Measurements from ENCODE around the gene CACFD1.
A peak's percentile ranks its signal among the peaks of the same experiment; 100 is the strongest.

The CACFD1 gene

GRCh38 chr9:133467101-133467500 is 7.3 kb downstream of the CACFD1 start:
- DNase-seq = no peak

GRCh38 chr9:133468374-133468773 is 8.6 kb downstream of the CACFD1 start:
- DNase-seq = no peak

DNA sequence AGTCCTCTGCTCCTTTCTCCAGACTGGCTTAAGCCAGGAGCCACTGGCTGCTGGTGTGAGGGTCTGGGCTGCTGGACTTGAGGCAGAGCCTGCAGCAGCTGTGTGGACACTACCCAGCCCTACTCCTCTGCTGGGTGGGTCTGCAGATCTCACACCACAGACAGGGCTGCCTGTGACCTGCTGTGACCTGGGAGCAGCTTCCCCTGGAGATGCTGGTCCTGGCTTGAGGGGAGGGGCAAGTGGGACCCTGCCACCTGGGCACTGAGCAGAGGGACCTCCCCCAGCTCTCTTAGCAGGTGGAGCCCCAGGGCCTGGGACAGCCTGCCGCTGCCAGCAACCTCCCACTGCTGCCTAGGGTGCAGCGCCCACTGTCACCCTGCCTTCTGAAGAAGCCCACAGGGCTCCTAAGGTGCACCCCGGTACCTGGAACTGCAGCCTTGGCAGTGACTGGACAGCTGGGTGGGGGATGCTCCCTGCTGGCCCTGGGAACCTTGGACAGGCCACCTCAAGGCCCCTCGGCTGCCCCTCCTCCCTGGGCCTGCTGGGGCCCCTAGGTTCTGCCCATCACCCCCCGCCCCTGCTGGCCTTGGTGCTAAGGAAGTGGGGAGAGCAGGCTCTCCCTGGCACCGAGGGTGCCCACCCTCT is 9.1 kb downstream of the CACFD1 start:
- no peak for DNase-seq

DNA sequence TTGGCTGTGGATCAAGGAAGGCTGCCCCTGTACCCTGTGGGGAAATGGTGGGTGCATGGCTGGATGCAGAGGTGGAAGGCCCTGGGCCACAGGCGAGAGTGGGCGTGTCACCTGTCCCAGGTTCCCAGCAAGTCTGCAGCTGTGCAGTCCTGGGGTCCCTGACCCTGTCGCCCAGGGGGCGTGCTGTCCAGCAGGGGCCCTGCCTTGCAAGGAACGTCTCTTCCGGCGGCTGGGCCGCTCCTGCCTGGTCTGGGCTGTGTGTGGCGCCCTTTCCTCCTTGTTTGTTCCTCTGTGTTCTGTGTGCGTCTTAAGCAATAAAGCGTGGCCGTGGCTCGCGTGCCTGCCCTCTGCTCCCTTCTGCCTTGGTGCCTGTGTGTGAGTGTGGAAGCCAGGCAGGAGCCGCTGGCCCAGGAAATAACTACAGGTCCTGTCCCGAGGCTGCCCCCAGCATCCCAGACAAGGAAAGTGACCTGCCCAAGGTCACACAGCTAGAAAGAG is 10.7 kb downstream of the CACFD1 start:
- no peak for DNase-seq

DNA sequence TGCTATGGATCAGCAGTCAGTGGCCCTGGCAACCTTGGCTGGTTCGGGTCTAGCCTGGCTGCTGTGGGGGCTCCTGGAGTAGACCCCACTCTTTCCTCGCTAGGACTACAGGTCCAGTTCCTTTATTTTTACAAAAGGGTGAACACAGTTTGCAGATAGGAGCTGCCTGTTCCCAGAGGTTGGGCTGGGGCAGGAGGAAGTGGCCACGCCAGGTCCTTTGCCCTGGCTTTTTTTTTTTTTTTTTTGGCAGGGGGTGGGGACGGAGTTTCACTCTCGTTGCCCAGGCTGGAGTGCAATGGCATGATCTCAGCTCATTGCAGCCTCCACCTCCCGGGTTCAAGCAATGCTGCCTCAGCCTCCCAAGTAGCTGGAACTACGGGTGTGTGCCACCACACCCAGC is 11.2 kb downstream of the CACFD1 start:
- no peak for DNase-seq

DNA sequence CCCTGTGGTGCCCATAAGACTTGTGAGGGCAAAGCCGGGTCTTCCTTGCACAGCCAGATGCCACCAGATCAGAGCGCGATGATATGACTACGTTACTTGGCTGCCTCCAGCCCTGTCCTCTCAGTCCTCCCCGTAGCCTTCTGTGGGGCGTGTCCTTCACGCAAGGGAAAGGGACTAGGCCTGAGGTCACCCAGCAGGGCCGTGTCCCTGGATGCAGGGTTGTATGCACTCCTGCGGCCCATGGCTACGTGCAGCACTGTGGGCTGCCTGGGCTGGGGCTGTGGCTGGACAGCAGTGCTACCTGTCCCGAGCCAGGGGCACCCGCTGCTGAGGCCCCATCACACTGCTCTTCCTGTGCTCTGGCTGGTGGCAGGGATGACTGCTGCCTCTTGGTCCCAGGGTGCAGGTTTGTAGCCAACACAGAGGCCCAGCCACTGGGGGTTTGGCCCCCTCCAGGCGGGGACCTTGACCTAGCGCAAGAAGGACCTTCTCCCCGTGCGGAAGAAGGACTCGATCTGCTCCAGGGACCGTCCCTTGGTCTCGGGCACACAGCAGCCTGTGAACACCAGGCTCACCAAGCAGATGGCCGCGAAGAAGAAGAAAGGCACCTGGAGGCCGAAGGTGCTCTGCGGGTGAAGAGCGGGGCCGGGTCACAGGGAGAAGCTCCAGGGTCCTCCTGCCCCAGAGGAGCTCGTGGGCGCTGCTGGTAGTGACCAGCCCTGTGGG is 11.9 kb downstream of the CACFD1 start:
- DNase-seq = no peak

- DNase-seq = no peak
These were observed 12.5 kb downstream of the CACFD1 start for GRCh38 chr9:133472277-133472645.

DNA sequence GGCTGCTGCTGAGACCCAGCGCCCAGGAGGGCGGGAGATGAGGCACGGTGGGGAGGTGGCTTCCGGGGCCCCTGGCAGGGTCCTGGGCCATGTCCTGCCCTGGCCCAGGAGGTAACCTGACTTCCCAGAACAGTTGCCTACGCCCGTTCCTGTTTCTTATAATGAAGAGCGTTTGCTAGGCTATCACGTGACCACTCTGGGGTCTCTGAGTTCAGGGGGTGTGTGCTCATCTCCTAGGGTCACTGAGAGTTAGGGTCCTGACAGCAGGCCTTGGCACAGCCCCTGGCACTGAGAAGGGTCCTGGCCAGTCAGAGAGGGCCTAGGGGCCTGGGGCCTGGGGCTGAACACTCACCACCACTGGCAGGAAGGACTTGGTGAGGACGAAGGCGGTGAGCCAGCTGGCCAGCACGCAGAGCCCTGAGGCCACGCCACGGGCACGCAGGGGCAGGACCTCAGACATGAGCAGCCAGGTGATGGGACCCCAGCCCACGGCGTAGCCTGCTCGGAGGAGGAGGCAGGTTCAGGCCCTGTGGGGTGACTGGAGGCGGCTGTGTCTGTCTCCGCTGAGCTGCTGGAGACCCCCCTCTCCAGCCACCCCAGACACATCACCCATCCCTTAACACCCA is 13.1 kb downstream of the CACFD1 start:
- no peak for DNase-seq

- DNase-seq = no peak
These were observed 14.0 kb downstream of the CACFD1 start for GRCh38 chr9:133473743-133474142.

- DNase-seq = no peak
These were observed 14.4 kb downstream of the CACFD1 start for GRCh38 chr9:133474215-133474614.

GRCh38 chr9:133474853-133475252 is 15.1 kb downstream of the CACFD1 start:
- DNase-seq = no peak

- DNase-seq = no peak
These were observed 15.7 kb downstream of the CACFD1 start for GRCh38 chr9:133475292-133476012.

GRCh38 chr9:133476036-133476931 is 16.5 kb downstream of the CACFD1 start:
- DNase-seq = no peak

DNA sequence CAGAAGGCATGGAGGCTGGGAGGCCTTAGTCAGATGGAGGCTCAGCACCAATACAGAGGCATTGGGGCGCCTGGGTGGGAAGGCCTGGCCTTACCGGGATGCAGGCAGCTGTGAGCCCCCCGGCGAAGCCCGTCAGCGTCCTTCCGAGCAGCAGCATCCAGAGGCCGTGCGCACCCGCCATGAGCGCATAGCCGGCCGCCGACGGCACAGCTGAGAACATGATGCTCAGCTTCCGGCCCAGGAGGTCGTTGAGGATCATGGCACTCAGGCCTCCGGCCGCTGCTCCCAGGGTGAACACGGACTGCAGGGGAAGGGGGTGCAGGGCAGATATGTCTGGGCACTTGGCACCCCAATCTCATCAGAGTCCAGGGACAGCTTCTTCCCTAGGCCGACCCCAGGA is 17.2 kb downstream of the CACFD1 start:
- no peak for DNase-seq

GRCh38 chr9:133477461-133477860 is 17.7 kb downstream of the CACFD1 start:
- no peak for DNase-seq

- DNase-seq = no peak
These were observed 18.4 kb downstream of the CACFD1 start for GRCh38 chr9:133477992-133478850.

GRCh38 chr9:133478851-133479711 is 19.3 kb downstream of the CACFD1 start, which contains the start of gene SLC2A6:
Gene SLC2A6 (minus strand): TSS chr9:133479099. CDS start chr9:133479059, 40 bp downstream.
- peak; percentile 93 for DNase-seq

- no peak for DNase-seq
These were observed 23.8 kb downstream of the CACFD1 start for GRCh38 chr9:133483611-133484010.

DNA sequence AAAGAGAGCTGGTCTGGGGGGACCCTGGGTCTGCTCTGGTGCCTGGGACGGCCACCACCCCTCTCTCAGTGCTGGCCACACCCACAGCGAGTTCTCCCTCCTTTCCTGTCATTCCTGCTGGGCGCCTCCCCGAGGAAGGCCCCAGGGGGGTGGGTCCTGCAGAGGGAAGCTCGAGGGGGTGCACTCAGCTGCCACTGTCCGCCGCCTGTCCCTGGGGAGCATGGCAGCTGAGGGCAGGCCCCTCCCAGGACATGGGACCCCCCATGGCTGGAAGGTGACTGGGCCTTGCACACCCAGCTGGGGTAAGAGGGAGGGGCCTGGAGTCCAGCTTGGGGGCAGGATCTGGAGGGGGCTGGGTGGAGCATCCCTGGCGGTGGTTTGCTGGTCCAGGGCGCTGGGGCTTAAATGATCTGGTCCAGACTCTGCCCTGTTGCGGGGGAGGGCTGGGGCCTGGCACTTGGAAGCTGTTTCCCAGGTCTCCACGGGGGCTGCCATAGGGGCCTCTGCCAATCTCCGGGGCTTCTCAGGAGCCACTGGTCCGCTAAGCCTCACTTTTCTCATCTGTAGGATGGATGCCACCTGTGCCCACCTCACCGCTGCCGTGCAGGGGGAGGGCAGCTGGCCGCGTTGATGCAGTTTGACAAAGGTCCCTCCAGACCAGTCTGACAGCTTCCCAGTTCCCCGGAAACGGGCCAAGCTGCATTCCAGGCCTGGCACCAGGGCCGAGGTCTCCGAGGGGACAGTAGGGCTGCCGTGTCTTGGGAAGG is 25.1 kb downstream of the CACFD1 start:
- no peak for DNase-seq

Data from activated effector memory CD4-positive, alpha-beta T cell treated with anti-CD3 and anti-CD28 coated beads, Interleukin-2, amount 50 U/mL, for 16 hours (primary cell).